ENCODE results near the gene BCKDK.

The BCKDK gene

DNA sequence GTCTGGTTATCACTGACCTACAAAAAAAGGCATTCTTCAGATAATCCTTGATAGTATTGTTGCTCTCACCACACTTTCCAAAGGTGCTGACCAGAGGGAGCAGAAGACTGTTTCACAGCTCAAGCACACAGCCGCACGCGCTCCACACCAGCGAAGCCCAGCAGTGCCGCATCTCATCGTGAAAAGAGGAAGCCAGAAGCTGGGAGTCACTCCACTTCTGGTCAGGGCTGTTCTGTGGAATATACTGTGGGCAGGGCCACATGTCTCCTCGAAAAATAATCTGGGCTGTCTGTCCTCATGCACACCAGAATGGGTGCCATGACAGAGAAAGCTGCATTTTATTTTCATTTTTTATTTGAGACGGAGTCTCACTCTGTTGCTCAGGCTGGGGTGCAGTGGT is 49.0 kb downstream of the BCKDK start:
- TF ChIP-seq CTCF (IDR thresholded peaks at IDR 0.05; ENCODE audit: borderline replicate concordance, insufficient read depth, low read depth, low read length): no peak
- no peak overlapping the region for H3K4me3 ChIP-seq (ENCODE audit: low read depth, low read length)

All from GM12875 (cell line).